Uterus (tissue), 2 donors: ENCODE results near the gene GRIK2.

ENCODE experiments used
- POLR2A ChIP-seq, 2 donors: fragments of 450-650 bp; IDR thresholded peaks; one replicate each; pipeline ENCODE4 v1.6.1; 2016; ENCODE audit warnings: antibody characterized with exemption in 2 of 2, mild to moderate bottlenecking in 1 of 2, moderate library complexity in 1 of 2
- TF ChIP-seq, protein P1 (sequence below), 4 experiments: fragments of 200-600 bp in 2 of 4; fragments of 450-650 bp in 2 of 4; sonication (generic) in 2 of 4; IDR thresholded peaks; one replicate each; pipeline ENCODE4 v1.5.1; 2016 to 2019; ENCODE audit warnings: antibody characterized with exemption in 4 of 4, mild to moderate bottlenecking in 2 of 4, moderate library complexity in 1 of 4

DNA sequence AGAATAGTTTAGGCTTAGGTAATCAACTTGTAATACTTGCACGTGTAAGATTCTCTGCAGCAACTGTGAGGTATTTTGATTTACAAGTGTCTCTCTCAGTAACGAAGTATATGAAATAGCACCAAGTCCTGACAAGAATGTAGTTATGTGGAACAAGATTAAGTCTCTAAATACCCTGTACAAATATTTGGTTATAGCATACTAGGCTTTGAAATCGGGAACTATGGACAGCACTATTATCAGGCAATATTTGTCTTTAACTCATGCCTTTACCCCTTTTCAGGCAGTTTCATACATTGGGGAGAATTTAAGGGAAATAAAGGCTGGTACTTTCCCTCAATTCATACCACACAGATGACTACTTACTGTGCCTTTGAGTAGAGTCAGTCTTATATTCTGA lies 93.2 kb downstream of the GRIK2 start:
- TF ChIP-seq, protein P1, sequence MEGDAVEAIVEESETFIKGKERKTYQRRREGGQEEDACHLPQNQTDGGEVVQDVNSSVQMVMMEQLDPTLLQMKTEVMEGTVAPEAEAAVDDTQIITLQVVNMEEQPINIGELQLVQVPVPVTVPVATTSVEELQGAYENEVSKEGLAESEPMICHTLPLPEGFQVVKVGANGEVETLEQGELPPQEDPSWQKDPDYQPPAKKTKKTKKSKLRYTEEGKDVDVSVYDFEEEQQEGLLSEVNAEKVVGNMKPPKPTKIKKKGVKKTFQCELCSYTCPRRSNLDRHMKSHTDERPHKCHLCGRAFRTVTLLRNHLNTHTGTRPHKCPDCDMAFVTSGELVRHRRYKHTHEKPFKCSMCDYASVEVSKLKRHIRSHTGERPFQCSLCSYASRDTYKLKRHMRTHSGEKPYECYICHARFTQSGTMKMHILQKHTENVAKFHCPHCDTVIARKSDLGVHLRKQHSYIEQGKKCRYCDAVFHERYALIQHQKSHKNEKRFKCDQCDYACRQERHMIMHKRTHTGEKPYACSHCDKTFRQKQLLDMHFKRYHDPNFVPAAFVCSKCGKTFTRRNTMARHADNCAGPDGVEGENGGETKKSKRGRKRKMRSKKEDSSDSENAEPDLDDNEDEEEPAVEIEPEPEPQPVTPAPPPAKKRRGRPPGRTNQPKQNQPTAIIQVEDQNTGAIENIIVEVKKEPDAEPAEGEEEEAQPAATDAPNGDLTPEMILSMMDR (IDR thresholded peaks at IDR 0.05), result no peak
- TF ChIP-seq POLR2A (IDR thresholded peaks at IDR 0.05), result no peak
